Stimulated activated CD8-positive, alpha-beta memory T cell treated with anti-CD3 and anti-CD28 coated beads, Interleukin-4, amount 100 ng/mL, for 24 hours (primary cell): ENCODE measurements around the gene SLC22A1.

Source experiments
- DNase-seq: peaks from one replicate; pipeline ENCODE4 v3.0.0-alpha.2; 2020; ENCODE audit warnings: low read depth

The SLC22A1 gene

DNA sequence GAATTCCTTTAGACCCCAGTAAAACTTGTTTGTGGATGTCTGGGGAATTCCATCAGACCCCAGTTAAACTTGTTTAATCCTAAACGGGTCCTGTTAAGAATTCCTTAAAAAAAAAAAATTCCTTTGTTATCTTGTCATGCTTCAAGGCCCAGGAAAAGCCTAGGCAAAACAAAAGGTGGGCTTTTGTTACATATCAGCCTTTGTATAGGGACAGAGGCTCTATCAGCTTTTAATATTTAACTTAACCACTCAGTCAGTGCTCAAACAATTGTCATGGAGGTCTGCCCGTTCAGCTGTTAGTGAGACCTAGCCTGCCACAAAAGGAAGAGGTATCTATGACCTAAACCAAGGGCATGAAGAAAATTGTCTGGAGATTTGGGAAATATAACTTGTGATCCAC is 53.1 kb downstream of the SLC22A1 start:
- DNase-seq = no peak

- no peak for DNase-seq
Measured at GRCh38 chr6:160177220-160177619, 55.6 kb downstream of the SLC22A1 start.

DNA sequence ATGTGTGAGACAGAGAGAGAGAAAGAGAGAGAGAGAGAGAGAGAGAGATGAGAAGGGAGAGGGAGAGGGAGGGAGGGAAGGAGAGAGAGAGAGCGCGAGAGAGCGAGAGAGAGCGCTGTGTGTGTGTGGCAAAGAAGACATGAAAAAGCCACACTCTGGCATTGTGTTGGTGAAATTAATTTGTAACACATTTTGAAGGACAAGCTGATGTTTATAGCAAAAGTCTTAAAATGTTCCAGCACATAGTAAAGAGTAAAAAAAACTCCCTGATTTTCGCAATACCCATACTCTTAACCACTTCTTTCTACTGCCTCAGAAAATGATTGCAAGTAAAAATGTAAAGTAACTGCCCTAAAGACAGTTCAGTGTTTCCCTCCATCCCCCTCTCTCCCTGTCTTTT is 56.7 kb downstream of the SLC22A1 start:
- DNase-seq = no peak

DNA sequence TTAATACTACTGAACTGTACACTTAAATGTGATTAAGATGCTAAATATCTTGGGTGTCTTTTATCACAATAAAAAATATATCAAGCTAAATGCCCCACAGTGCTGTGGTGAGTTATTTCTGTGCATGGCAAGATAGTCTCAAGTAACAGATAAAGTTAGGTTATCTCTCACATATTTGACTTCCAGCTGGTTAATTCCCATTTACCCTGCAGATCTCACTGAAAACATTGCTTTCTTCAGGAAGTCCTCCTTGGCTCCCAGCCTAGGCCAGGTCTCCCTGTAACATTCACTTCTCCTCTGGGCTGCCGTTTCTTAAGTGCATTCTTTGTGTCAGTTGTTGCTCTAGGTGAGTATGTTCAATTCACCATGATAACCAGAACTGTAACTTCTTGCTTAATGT is 59.1 kb downstream of the SLC22A1 start:
- no peak for DNase-seq

DNA sequence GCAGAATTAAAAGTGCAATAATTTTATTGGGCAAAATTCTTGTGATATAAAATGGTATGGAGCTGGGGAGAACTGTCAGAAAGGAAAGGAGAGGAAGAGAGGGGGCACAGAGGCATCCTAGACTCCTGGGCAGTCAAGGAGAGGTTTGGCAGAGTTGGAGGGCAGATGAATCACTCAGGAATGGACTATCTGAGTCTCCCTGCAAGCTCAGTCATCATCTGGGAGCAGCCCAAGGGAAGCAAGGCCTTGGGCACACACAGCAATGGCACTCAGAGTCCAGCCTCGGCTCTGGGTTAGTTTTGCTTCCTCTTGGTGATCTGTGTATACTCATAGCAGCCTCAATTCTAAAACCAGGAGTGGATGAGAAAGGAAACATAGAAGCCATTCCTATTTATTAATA is 67.2 kb downstream of the SLC22A1 start:
- no peak for DNase-seq

- DNase-seq = no peak
Measured at GRCh38 chr6:160190081-160190480, 68.5 kb downstream of the SLC22A1 start.

- no peak for DNase-seq
Measured at GRCh38 chr6:160190973-160191372, 69.4 kb downstream of the SLC22A1 start.

DNA sequence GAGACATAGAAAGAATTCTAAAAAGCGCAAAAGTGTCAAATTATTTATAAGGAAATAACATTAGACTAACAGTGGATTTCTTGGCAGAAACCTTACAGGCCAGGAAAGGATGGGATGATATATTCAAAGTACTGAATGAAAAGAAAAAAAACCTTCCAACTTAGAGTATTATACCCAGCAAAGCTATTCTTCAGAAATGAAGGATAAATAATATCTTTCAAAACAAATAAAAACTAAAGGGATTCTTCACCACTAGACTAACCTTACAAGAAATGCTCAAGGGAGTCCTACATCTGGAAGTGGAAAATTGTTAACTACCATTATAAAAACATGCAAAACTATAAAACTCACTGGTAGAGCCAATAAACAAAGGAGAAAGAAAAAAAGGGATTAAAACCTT is 71.2 kb downstream of the SLC22A1 start:
- no peak for DNase-seq

DNA sequence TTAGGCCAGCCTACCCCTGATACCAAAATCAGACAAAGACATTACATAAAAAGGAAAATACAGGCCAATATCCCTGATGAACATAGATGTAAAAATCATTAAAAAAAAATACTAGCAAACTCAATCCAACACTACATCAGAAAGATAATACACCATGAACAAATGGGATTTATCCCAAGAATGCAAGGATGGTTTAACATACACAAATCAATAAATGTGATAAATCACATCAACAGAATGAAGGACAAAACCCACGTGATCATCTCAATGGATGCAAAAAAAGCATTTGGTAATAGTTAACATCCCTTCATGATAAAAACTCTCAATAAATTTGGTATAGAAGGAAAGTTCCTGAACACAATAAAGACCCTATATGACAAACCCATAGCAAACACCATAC is 73.2 kb downstream of the SLC22A1 start:
- DNase-seq = no peak

DNA sequence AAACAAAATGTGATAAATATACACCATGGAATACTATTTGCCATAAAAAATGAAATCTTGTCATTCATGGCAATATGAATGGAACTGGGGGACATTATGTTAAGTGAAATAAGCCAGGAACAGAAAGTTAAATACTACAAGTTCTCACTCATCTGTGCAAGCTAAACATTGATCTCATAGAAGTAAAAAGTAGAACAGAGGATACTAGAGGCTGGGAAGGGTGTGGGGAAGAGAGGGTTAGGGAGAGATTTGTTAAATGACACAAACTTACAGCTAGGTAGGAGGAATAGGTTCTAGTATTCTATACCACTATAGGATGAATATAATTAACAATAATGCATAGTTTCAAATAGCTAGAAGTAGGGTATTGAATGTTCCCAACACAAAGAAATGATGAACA is 76.0 kb downstream of the SLC22A1 start:
- no peak for DNase-seq

DNA sequence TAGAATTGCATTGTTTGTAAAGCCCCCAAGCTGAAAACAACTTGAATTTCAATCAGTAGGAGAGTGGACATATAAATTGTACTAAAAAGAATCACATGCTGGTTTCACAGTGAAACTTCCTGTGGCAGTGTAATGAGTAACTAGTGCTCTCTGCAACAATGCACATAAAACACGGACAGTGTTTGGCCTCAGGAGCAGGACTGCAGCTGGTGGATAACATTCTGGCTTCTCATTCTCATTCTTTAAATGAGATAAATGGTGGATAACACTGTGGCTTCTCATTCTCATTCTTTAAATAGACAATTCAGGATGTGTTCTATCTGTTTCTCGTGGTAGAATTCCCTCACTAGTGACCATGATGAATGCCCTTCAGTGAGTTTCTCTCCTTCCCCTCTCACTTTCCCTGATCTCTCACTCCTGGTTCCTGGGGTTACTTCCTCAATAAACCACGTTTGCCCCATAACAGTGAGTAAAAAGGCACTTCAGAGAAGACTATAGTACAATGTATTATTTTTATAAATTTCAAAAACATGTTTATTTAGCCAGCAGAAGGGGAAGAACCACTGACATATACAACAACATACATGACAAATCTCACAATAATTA is 77.1 kb downstream of the SLC22A1 start:
- no peak for DNase-seq

DNA sequence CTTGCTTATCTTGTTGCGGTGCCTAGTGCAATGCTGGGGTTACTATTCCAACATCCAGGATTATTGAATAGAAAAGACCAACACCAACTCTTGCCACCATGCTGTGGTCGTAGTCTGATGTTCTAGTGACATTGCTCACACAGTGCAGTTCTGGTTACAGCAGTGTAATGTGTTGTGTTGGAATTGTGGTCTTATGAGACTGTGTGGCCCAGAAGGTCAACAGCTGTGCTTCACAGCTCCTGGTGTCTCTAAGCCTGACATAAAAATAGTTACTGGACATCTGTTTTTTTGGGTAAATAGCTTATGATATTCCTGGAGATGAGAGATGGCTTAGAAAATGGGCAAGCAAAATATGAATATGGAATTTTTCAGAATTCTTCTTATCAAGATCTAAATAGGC is 79.4 kb downstream of the SLC22A1 start:
- DNase-seq = no peak

- DNase-seq = no peak
Measured at GRCh38 chr6:160202411-160202810, 80.8 kb downstream of the SLC22A1 start.

DNA sequence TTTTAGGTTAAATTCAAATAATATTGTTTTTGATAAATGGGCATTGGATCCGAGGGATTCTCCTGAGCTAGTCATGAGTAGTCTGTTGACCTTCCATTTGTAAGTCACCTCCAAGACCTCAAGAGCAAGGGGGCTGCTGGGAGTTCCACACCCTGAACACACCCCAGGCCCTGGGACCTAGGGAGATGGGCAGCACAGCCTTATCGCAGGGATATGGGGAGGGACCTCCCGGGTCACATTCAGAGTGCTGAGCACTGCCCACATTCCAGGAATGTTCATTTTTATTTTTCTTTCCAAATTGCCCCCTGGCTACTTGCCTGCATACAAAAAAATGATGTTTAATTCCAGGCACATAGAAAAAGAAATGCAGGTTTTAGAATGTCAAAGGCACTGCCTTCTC is 81.5 kb downstream of the SLC22A1 start:
- no peak for DNase-seq

DNA sequence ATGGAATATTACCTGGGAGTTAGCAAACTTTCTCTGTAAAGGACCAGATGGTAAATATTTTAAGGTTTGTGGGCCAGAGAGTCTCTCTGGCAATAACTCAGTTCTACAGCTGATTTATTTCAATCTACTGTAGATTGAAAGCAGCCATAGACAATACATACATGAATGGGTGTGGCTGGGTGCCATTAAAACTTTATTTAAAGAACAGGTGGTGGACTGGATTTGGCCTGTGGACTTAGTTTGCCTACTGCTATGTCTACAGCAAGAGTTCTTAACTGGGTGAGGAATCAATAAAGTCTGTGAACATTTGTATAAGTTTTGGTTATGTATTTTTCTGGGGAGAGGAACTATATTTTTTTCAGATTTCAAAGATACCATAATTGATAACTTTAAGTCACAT is 81.9 kb downstream of the SLC22A1 start:
- no peak for DNase-seq

DNA sequence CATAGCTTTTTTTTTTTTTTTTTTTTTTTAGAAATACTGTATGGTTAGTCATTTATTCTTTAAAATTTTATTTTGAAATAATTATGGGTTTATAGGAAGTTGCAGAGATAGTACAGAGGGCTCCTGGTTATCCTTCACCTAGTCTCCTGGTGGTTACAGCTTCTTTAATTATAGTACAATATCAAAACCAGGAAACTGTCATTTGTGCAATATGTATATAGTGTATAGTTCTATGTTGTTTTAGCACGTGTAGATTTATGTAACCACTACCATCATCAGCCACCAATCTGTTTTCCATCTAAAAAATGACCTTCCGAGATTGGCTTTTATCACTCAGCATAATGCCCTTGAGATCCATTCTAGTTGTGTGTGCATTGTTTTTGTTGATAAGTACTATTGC is 82.3 kb downstream of the SLC22A1 start:
- DNase-seq = no peak

GRCh38 chr6:160204710-160205109 is 83.1 kb downstream of the SLC22A1 start:
- no peak for DNase-seq

- no peak for DNase-seq
Measured at GRCh38 chr6:160207618-160208017, 86.0 kb downstream of the SLC22A1 start.
